HepG2 (cell line): ENCODE results near the gene MACROH2A1. TPM values are rescaled to one million over a fixed set of nuclear protein-coding genes. Genes with fewer than 3 reads are reported as not detected.

ENCODE experiments used
- BCLAF1 ChIP-seq: fragments of 450-650 bp; IDR thresholded peaks from 2 replicates; pipeline ENCODE4 v1.6.1; 2017; ENCODE audit warnings: mild to moderate bottlenecking
- EEA1 ChIP-seq: sonication (generic); formaldehyde crosslinking; IDR thresholded peaks from 2 replicates; pipeline ENCODE4 v1.5.1; 2020; ENCODE audit warnings: mild to moderate bottlenecking, missing genetic modification reagents, borderline replicate concordance
- EZH2 ChIP-seq: conservative IDR thresholded peaks from 2 replicates; pipeline ENCODE4 v1.6.1; 2012; ENCODE audit warnings: mild to moderate bottlenecking, low read depth, low read length, moderate library complexity
- GLI4 ChIP-seq: sonication (generic); formaldehyde crosslinking; IDR thresholded peaks from 2 replicates; pipeline ENCODE4 v1.5.1; 2020; ENCODE audit warnings: missing genetic modification reagents, mild to moderate bottlenecking, moderate library complexity, borderline replicate concordance
- HNF1A ChIP-seq, 2 experiments: sonication (generic) in 1 of 2; formaldehyde crosslinking in 1 of 2; IDR thresholded peaks; 2 replicates each; pipeline versions ENCODE4 v1.4.0 to v1.6.1; 2016 to 2020; ENCODE audit warnings: borderline replicate concordance in 1 of 2, low read depth in 1 of 2, mild to moderate bottlenecking in 1 of 2, missing genetic modification reagents in 1 of 2
- LCORL ChIP-seq, 2 experiments: fragments of 450-650 bp in 1 of 2; sonication (generic) in 1 of 2; formaldehyde crosslinking in 1 of 2; IDR thresholded peaks; 2 replicates each; pipeline versions ENCODE4 v1.5.0 to v1.6.1; 2017 to 2020; ENCODE audit warnings: antibody characterized with exemption in 1 of 2, missing genetic modification reagents in 1 of 2
- NCOR1 ChIP-seq: fragments of 200-600 bp; sonication (generic); IDR thresholded peaks from 2 replicates; pipeline ENCODE4 v1.7.0; 2017; ENCODE audit warnings: antibody characterized with exemption, low read length, borderline replicate concordance
- PAF1 ChIP-seq: IDR thresholded peaks from 2 replicates; pipeline ENCODE4 v1.6.1; 2016; ENCODE audit warnings: missing genetic modification reagents, missing compliant biosample characterization
- SOX6 ChIP-seq, 2 experiments: fragments of 450-650 bp in 1 of 2; sonication (generic) in 1 of 2; formaldehyde crosslinking in 1 of 2; IDR thresholded peaks; 2 replicates each; pipeline versions ENCODE4 v1.4.0 to v1.6.1; 2017 to 2020; ENCODE audit warnings: antibody characterized with exemption in 1 of 2, mild to moderate bottlenecking in 1 of 2, missing genetic modification reagents in 1 of 2
- TRAFD1 ChIP-seq: sonication (generic); formaldehyde crosslinking; IDR thresholded peaks from 2 replicates; pipeline ENCODE4 v1.5.1; 2020; ENCODE audit warnings: missing genetic modification reagents, mild to moderate bottlenecking, borderline replicate concordance
- ZKSCAN8 ChIP-seq: IDR thresholded peaks from 2 replicates; pipeline ENCODE4 v1.6.1; 2016; ENCODE audit warnings: borderline replicate concordance, missing genetic modification reagents, missing compliant biosample characterization
- ZNF20 ChIP-seq: sonication (generic); formaldehyde crosslinking; IDR thresholded peaks from 2 replicates; pipeline ENCODE4 v1.4.0; 2020; ENCODE audit warnings: mild to moderate bottlenecking, moderate library complexity, missing genetic modification reagents
- ZNF276 ChIP-seq: sonication (generic); formaldehyde crosslinking; IDR thresholded peaks from 2 replicates; pipeline ENCODE4 v1.4.0; 2020; ENCODE audit warnings: mild to moderate bottlenecking, low read depth, missing genetic modification reagents
- ZNF326 ChIP-seq: sonication (generic); formaldehyde crosslinking; IDR thresholded peaks from 2 replicates; pipeline ENCODE4 v1.4.0; 2020; ENCODE audit warnings: missing genetic modification reagents, borderline replicate concordance
- ZNF816 ChIP-seq: sonication (generic); formaldehyde crosslinking; IDR thresholded peaks from 2 replicates; pipeline ENCODE4 v1.8.0; 2022; ENCODE audit warnings: missing genetic modification reagents, mild to moderate bottlenecking, borderline replicate concordance
- polyA plus RNA-seq, 8 experiments: library from polyadenylated mRNA; depleted of rRNA in 3 of 8; stranded (reverse) in 7 of 8; unstranded in 1 of 8; fragments of >200 nt; fragmentation: Illumina TruSeq in 4 of 8; extraction: Trizol in 4 of 8; gene quantifications; 2 replicates each; pipeline versions ENCODE4 v1.2.1 to v1.2.3, GENCODE V29; 2011 to 2016; ENCODE audit warnings: low read depth in 4 of 8, missing spikeins in 1 of 8, mixed read lengths in 1 of 8; ENCODE audit not compliant: insufficient read depth in 1 of 8
- total RNA-seq, 5 experiments: library from RNA; depleted of rRNA; stranded (reverse); fragments of >200 nt; fragmentation: Illumina TruSeq; extraction: Trizol; gene quantifications; 2 replicates each; pipeline ENCODE4 v1.2.3, GENCODE V29; 2016; ENCODE audit warnings: low read depth in 1 of 5

Gene MACROH2A1
- total and polyA plus RNA-seq, 2 of the 13 experiments (the other 11 are each of a cell fraction or from before 2014, with no cell fraction given), result 69.1 to 158 TPM

GRCh38 chr5:135324897-135325650 is 74.0 kb downstream of the MACROH2A1 start (continued):
- TF ChIP-seq ZNF276 (CRISPR knock-in tag) (no peak), ZKSCAN8 (CRISPR knock-in tag) (no peak), PAF1 (CRISPR knock-in tag) (no peak), BCLAF1 (no peak), GLI4 (CRISPR knock-in tag) (no peak), NCOR1 (peak; percentile 52; the same call in 1 of the 2 replicates), SOX6 (IDR thresholded peaks at IDR 0.05) (no peak), SOX6 (CRISPR knock-in tag; IDR thresholded peaks at IDR 0.05) (no peak; the same call in 1 of the 2 replicates), LCORL (IDR thresholded peaks at IDR 0.05) (no peak), LCORL (CRISPR knock-in tag; IDR thresholded peaks at IDR 0.05) (peak; percentile 31; the same call in 1 of the 2 replicates), HNF1A (IDR thresholded peaks at IDR 0.05; ENCODE audit: low read depth) (no peak), HNF1A (CRISPR knock-in tag; IDR thresholded peaks at IDR 0.05; ENCODE audit: borderline replicate concordance) (peak; percentile 57; the same call in 1 of the 2 replicates), EEA1 (CRISPR knock-in tag) (no peak), ZNF816 (CRISPR knock-in tag) (no peak), ZNF326 (no peak), ZNF20 (CRISPR knock-in tag) (no peak), EZH2 (no peak), TRAFD1 (CRISPR knock-in tag) (no peak)
